Stimulated activated CD4-positive, alpha-beta T cell treated with anti-CD3 and anti-CD28 coated beads, Interleukin-1b, Interleukin-23, amount 100 ng/mL, for 48 hours (primary cell): ENCODE measurements around the gene TSPAN16.

ENCODE experiments used
- DNase-seq: peaks from one replicate; pipeline ENCODE4 v3.0.0-alpha.2; 2020

Gene TSPAN16, protein sequence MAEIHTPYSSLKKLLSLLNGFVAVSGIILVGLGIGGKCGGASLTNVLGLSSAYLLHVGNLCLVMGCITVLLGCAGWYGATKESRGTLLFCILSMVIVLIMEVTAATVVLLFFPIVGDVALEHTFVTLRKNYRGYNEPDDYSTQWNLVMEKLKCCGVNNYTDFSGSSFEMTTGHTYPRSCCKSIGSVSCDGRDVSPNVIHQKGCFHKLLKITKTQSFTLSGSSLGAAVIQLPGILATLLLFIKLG

DNA sequence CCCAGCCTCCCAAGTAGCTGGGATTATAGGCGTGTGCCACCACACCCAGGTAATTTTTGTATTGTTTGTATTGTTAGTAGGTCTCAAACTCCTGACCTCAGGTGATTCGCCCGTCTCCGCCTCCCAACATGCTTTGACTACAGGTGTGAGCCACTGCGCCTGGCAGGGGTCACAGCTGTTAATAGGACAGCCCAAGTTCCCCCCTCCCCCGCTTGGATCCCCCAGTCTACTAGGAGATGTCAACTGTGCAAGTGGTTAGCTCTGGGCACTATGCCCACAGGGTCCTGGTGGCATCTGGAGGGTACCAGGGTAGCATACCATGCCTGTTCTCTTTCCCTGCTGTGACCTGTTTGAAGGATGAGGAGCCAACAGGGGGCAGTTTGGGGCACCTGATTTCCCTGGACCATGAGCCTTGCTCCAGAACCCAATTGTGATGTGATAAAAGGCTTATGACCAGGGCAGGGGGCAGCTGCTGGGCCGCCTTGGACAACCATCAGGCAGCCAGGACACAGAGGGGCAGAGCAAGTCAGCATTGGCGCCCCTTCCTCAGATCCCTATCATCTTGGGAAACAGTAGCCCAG, at the start of gene TSPAN16:
Gene TSPAN16, plus strand, starts transcription at position 496 of the 581 bp plus-strand sequence. CDS start 138 bp downstream, outside the sequence.
- DNase-seq: no peak

DNA sequence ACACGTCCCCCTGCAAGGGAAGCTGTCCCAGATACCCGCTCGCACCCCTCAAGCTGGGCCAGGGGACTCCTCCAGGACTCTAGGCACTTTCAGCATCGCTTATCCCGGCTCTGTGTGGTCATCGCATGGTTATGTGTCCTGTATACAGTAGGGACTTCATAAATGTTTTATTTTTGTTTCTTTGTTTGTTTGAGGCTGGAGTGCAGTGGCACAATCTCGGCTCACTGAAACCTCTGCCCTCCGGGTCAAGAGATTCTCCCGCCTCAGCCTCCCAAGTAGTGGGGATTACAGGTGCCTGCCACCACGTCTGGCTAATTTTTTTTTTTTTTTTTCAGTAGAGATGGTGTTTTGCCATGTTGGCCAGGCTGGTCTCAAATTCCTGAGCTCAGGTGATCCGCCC, 49.0 kb upstream of the TSPAN16 start:
- no peak for DNase-seq

DNA sequence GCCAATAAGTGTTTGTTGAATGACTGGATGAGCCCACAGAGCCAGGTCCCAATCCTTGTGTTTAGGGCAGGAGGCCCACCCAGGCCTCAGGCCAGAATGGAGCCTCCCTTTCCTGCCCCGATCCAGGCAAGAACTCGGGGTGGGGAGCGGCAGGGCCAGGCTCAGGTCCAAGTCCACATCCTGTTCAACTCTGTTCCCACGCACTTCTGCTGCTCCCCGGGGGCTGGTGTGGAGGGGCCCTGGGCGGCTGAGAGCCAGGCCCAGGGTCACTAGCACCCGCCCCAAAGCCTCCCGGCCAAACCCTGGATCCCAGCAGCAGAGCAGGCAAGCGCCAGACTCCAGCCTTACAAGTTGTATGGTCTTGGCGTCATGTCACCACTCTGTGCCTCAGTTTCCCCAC, 48.6 kb upstream of the TSPAN16 start:
- no peak for DNase-seq

DNA sequence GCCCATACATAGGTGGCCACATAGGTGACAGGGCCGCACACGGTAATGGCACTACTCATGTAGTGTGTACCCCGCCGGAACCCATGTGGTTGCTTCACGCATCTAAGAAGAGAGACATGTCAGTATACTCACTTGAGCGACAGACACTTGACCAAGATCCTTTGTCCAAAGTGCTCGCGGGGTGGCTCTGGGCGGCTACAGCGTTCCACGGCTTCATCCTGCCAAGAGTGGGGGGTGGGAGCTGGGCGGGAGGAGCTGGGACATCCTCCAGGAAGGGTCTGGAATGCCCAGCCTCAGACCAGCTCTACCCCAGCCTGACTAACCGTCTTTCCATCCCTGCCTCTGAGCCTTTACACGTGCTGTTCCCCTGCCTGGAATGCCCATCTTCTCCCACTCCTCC, 48.0 kb upstream of the TSPAN16 start:
- no peak for DNase-seq

DNA sequence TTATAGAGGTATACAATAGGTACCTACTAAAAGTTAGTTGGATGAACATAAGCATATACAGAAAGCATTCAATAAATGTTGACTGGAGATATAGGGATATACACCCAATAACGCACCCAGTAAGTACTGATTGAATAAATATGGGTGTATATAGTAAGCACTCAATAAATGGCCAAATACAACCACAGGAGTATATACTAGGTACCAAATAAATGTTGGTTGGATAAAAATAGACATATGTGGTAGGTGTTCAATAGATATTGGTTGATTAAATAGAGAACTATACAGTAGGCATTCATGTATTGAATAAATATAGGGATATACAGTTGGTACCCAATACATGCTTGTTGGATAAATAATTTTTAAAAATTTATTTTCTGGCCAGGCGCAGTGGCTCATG, 47.1 kb upstream of the TSPAN16 start:
- no peak for DNase-seq

DNA sequence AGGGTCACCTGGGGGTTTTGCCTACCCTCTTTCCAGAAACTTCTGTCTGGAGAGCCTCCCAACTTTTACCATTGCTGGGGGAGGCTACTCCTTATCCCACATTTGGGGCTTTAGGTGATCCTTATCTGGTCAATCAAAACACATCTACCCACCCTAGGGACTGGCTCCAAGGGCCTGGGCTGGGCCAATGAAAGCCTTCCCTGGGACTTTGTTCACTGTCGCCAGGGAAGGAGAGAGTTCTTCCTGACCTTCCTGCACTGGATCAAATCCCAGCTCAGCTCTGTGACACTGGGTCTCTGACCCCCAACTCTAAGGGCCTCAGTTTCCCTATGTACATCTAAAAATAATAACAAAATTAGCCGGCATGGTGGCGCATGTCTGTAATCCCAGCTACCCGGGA, 44.7 kb upstream of the TSPAN16 start:
- DNase-seq: no peak

DNA sequence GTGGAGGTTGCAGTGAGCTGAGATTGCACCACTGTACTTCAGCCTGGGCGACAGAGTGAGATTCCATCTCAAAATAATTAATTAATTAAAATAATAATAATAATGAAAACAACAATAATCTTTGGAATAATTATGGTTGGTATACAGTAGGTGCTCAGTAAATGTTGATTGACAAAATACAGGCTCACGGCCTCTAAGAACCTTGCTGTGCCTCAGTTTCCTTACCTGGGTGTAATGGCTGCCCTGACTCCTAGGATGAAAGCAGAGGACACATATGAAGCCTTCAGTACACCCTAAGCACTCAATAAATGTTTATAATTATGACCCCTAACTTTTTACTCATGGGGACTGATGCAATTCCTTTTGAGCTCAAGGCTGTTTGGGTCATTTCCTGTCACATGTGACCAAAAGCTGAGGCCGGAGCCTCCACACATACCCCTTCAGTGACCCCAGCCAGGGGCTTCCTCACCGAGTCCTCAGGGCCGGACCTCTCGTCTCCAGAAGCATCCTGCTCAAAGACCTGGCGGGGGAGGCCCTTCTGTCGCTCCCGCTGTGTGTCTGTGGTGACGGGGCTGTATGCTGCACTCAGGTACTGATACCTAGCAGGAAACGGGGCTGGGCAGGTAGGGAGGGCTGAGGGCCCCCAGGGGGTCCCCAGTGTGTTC, 44.2 kb upstream of the TSPAN16 start:
- no peak for DNase-seq

DNA sequence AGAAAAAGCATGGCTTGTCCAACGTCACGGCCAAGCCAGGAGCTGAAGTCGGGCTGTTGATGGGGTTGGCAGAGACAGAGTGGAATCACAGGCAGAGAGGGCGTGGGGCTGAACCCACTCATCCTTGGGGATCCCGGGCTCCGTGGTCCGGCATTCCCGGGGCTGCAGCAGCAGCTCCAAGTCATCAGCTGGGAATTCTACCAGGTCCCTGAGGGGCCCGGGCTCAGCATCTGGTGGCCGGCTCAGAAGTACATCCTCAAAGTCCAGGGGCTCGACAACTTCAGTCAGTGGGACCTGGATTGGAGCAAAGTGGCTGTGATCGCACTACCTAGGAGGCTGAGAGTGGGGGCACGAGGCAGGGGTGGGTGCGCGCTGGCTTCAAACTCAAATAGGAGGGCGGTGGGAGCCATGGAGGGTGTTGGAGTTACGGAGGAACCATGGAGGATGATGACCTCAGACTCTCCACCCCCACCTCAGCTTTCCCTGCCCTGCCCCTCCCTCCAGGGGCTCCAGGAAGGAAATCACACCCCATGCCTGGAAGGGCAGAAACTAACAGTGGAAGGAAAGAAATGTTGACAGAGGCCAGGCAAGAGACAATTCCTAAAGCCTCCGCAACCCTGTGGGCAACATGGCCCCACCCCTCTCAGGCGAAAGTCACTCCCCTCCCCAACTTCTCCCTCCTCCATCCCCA, 43.1 kb upstream of the TSPAN16 start:
- DNase-seq: no peak

DNA sequence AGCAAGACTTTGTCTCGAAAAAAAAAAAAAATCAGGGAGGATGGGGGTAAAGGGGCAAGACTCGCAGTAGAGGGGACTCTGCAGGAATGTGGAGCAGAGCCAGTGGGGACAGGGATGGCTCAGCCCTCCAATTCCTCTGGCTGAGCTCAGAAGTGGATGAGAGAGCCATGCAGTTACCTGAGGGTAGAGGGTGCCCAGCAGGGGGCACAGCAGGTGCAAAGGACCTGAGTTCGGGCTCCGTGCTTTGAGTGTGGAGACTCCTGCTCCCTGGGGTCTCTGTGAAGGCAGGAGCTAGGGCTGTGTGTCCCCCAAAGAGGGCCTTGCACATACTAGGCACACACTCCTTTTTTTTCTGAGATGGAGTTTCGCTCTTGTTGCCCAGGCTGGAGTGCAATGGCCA, 41.3 kb upstream of the TSPAN16 start:
- no peak for DNase-seq

DNA sequence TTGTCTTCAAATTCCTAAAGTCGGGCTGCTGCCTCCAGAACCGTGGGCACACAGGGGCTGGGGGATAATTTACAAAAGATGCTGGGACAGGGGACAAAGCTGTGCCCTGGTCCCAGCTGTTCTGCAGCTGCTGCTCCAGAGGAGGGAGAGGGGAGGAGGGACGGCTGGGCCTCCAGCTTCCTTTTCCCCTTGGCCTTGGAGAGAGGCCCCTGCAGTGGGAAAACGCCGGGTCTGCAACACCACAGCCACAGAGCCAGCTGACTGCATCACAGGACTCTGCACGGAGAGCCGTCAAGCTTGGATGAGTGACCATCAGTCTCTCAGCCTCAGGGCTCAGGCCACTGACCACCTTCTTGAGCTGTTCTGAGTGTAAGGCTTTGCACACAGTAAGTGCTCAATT, 39.8 kb upstream of the TSPAN16 start:
- no peak for DNase-seq

DNA sequence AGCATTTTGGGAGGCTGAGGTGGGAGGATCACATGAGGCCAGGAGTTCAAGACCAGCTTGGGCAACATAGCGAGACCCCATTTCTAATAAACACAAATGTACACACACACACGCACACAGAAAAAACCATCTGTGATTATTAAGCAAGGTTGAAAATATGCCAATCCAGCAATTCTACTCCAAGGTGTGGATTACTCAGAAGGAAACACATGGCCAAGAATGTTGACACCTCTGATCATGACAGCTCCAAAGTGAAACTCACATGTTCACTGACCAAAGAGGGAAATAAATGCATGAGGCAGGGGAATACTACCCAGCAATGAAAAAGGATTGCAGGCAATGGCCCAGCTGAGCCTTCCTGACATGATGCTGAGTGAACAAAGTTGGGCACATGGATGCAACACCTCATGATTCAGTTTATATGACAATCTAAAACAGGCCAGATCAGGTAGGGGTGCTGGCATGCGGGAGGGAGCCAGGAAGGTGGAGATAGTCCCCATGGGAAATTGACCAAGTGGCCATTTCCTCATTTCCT, 38.0 kb upstream of the TSPAN16 start:
- no peak for DNase-seq

DNA sequence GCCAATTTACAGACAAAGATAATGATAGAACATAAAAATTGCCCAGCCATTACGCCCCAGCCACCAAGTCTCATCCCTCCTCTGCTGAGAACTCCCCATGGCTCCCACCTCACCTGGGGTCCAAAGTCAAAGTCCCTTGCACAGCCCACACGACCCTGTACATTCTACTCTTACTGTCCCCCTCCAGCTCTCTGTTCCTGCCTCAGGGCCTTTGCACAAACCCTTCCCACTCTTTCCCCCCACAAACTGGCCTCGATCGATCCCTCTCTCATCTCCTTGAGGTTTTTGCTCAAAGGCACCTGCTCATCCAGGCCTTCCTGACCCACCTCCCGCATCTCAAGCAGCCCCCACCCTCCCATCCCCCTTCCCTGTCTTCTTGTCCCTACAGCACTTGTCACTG, 35.0 kb upstream of the TSPAN16 start:
- no peak for DNase-seq

DNA sequence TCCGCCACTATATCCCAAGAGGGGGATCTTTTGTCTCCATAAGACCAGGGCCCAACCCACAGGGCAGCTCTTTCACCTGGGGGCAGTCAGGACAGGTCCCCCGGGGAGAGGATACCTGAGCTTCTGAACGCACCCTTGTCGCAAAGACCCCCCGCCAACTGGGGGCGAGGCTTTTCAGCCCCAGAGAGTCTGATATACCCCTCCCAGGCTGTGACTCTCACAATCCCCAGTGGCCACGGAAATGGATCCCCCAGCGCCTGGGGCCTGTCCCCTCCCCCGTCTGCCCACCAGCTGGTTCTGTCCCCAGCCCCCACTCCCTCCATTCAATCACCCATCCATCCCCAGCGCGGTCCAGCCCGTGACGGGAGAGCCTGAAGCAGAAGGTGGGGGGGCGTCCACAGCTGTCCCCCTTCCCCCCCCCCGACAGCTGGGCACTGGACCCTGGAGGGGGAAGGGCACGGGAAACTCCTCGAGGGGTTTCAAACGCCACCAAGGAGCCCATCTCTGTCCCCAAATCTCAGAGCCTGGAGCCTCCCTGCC, 34.5 kb upstream of the TSPAN16 start:
- no peak for DNase-seq

DNA sequence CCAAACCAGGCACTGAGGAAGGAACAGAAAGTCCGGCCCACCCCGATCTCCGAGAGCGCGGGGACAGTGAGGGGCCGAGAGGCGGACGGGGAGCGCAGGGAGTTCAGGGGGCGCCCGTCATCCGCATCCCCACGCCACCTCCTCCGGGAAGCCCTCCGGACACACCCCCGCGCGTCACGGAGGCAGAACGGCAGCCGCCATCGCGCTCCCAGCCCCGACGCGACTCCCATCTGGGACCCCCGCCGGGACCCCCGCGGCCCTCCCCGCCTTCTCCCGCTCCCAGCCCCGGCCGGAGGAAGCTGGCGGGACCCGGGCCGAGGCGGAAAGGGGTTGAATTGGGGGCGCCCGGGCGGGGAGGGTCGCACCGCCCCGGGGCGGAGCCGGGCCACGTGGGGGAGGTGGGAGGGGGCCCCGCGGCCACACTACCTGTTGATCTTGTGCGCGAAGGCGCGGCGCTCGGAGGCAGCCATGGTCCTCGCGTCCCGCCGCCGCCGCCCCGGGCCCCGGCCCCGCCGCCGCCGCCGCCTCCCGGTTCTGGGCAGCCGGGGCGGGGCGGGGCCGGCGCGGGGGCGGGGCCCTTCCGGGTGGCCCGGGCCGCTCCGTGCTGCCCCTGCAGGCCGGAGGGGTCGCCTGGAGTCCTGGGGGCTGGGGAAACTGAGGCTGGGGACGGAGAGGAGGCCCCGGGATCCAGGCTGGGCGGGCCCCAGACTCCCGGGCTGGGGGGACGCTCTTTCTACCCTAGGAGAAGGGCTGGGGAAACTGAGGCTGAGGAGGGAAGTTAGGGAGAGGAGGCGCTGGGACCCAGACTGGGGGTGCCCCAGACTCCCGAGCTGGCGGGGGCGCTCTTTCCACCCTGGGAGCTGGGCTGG, 33.8 kb upstream of the TSPAN16 start, which contains the start of gene DOCK6:
Gene DOCK6, minus strand, starts transcription at position 554 of the 869 bp plus-strand sequence. Its CDS starts 84 bp downstream, at position 470.
- DNase-seq: no peak

DNA sequence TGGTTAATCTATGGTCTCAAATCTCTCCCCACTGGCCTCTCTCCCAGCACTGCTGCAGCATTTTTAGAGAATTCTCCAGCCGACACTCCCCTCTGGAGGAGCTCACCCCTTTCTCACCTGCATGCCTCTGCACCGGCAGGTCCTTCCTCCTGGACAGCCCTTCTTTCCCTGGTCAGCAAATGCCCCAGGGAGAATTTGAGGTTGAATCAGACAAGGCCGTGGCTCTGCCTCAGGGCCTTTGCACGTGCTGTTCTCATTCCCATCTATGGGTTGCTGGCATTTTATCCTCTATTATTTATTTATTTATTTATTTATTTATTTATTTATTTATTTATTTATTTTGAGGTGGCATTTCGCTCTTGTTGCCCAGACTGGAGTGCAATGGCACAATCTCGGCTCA, 32.2 kb upstream of the TSPAN16 start:
- DNase-seq: no peak

DNA sequence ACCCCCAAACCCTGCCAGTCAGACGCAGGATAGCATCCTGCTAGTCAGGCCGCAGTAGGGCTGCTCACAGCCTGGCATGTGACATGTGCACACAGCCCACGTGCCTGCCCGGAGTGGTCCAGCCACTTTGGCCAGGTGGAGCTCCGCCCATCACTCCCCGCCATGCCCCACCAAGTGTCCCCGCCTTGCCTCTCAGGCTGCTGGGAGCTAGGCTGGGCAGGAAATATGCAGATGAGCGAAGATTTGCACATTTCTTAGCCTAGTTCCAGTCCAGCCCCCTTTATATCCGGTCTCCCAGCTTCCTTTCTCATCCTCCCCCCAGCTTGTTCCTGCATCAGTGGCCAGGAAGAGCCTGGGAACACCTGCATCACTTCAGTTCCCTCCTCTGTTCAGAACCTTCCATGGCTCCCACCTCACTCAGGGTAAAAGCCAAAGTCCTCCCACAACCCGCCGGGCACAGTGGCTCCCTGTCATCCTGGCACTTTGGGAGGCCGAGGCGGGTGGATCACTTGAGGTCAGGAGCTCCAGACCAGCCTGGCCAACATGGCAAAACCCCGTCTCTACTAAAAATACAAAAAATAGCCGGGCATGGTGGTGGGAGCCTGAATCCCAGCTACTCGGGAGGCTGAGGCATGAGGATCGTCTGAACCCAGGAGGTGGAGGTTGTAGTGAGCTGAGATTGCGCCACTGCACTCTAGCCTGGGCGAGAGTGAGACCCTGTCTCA, 31.3 kb upstream of the TSPAN16 start:
- DNase-seq: no peak

DNA sequence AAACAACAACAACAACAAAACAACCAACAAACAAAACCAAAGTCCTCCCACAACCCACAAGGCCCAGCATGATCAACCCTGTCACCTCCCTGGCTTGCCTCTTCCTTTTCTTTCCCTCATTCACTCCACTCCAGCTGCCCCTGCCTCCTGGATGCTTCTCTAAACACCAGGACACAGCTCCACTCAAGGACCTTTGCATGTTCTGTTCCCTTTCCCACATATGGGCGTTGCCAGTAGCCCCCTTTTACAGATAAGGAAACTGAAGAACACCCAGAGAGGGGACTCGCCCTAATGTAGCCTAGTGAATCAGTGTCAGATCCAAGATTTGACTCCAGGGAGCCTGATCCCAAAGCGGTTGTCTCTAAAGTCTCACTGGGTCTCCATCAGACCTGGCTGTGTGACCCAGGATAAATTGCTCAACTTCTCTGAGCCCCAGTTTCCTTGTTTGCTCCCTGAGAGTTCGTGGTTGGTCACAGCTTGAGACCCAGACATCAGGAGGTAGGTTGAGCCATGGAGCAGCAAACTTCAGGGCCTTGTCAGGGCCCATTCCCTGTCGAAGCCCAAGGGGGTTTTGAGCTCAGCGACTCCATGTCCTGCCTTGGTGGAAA, 30.7 kb upstream of the TSPAN16 start:
- no peak for DNase-seq

DNA sequence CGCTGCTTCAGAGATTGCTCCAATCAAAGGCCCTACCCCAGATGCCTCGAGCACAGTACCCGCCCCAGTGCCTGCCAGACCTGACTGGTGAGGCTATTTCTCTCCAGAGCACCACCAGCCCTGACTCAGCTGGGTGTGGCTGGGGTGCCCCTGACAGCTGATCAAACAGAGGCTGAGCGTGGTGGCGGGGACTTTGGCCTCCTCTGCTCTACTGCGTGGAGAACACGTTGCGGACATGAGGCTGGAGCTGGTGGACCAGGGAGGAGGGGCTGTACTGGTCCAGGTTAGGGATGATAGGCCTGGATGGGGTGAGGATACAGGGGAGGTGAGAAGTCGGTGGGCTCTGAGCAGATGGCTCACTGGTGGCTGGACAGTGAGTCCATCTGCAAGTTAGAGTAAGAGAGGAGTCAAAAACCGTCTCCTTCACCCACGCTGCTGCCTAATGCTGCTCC, 30.1 kb upstream of the TSPAN16 start:
- no peak for DNase-seq

DNA sequence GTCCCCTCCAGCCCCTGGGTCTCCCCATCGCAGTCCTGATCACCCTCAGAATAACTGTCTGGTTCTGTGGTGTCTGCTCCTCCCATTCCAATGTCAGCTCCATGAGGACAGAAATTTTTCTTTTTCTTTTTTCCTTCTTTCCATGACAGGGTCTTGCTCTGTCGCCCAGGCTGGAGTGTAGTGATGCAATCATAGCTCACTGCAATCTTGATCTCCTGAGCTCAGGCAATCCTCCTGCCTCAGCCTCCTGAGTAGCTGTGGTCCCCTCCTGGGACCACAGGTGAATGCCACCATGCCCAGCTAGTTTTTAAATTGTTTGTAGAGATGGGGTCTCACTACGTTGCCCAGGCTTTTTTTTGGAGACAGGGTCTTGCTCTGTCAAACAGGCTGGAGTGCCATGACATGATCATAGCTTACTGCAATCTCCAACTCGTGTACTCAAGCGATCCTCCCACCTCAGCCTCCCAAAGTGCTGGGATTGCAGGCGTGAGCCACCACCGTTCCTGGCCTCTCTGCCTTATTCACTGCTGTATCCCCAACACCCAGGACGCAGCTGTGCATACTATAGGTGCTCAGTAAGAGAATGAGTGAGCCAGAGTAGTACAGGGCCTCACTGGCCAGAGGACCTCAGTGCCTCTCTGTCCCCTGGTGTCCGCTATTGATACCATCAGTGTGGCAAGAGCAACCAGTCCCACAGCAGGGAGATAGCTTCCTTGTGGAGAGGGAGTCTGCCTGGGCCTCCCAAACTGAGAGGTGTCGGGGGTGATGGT, 28.5 kb upstream of the TSPAN16 start:
- no peak for DNase-seq

DNA sequence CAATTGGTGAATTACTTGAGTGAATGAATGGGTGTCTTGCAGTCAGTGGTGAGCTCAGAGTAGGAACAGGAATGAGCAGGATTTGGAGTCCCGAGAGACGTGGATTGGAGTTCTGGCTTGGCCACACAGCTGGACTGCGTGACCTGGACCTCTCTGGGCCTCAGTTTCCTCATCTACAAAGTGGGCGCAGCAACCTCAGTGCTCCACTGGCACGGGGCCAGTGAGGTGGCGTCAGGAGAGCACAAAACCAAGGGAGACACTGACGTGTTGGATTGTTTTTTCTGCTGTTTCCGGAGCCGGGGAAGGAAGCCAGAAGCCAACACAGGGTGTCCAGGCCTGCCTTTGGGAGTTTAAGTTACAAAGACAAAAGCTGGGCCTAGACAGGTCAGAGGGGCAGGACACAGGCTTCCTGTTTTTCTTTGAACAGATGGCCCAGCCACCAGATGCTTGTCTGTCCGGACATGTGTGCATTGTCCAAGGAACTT, 27.1 kb upstream of the TSPAN16 start:
- no peak for DNase-seq
